ENCODE data around the gene MBLAC1.

Gene MBLAC1

GRCh38 chr7:100160067-100160466 lies 33.3 kb downstream of the MBLAC1 start:
- in situ Hi-C loops (cut with HindIII; ENCODE audit: low pct_ligation_motif_present, low pct_unique_long_range_greater_than_20kb, low sequenced_read_pairs), result no loop called here
- DNase-seq, result no peak

GRCh38 chr7:100163006-100163531 lies 36.3 kb downstream of the MBLAC1 start:
- no peak for DNase-seq

GRCh38 chr7:100163871-100164270 lies 37.1 kb downstream of the MBLAC1 start:
- in situ Hi-C loops (cut with HindIII; ENCODE audit: low pct_ligation_motif_present, low pct_unique_long_range_greater_than_20kb, low sequenced_read_pairs), result no loop called here

More at GRCh38 chr7:100163006-100163531, 36.3 kb downstream of the MBLAC1 start:
- in situ Hi-C loops (cut with HindIII; ENCODE audit: low pct_ligation_motif_present, low pct_unique_long_range_greater_than_20kb, low sequenced_read_pairs), result no loop called here

GRCh38 chr7:100166317-100166940 lies 39.7 kb downstream of the MBLAC1 start:
- DNase-seq, result no peak

More at GRCh38 chr7:100163871-100164270, 37.1 kb downstream of the MBLAC1 start:
- DNase-seq, result no peak

GRCh38 chr7:100166970-100167911 lies 40.5 kb downstream of the MBLAC1 start:
- in situ Hi-C loops (cut with HindIII; ENCODE audit: low pct_ligation_motif_present, low pct_unique_long_range_greater_than_20kb, low sequenced_read_pairs), result no loop called here
- DNase-seq, result no peak

More at GRCh38 chr7:100166317-100166940, 39.7 kb downstream of the MBLAC1 start:
- in situ Hi-C loops (cut with HindIII; ENCODE audit: low pct_ligation_motif_present, low pct_unique_long_range_greater_than_20kb, low sequenced_read_pairs), result no loop called here

GRCh38 chr7:100167912-100168323 lies 41.2 kb downstream of the MBLAC1 start:
- no peak for DNase-seq
- in situ Hi-C loops (cut with HindIII; ENCODE audit: low pct_ligation_motif_present, low pct_unique_long_range_greater_than_20kb, low sequenced_read_pairs), result no loop called here

- no peak for DNase-seq
- in situ Hi-C loops (cut with HindIII; ENCODE audit: low pct_ligation_motif_present, low pct_unique_long_range_greater_than_20kb, low sequenced_read_pairs), result no loop called here
These were observed 42.5 kb downstream of the MBLAC1 start for GRCh38 chr7:100169147-100169850.

GRCh38 chr7:100170101-100170897 lies 43.5 kb downstream of the MBLAC1 start:
- in situ Hi-C loops (cut with HindIII; ENCODE audit: low pct_ligation_motif_present, low pct_unique_long_range_greater_than_20kb, low sequenced_read_pairs), result no loop called here
- DNase-seq, result no peak

GRCh38 chr7:100171087-100171681 lies 44.4 kb downstream of the MBLAC1 start:
- in situ Hi-C loops (cut with HindIII; ENCODE audit: low pct_ligation_motif_present, low pct_unique_long_range_greater_than_20kb, low sequenced_read_pairs), result no loop called here
- DNase-seq, result no peak

GRCh38 chr7:100171840-100172239 lies 45.1 kb downstream of the MBLAC1 start:
- in situ Hi-C loops (cut with HindIII; ENCODE audit: low pct_ligation_motif_present, low pct_unique_long_range_greater_than_20kb, low sequenced_read_pairs), result no loop called here
- DNase-seq, result no peak

- DNase-seq, result no peak
- in situ Hi-C loops (cut with HindIII; ENCODE audit: low pct_ligation_motif_present, low pct_unique_long_range_greater_than_20kb, low sequenced_read_pairs), result no loop called here
These were observed 47.2 kb downstream of the MBLAC1 start for GRCh38 chr7:100173806-100174495.

GRCh38 chr7:100174582-100174981 lies 47.8 kb downstream of the MBLAC1 start:
- in situ Hi-C loops (cut with HindIII; ENCODE audit: low pct_ligation_motif_present, low pct_unique_long_range_greater_than_20kb, low sequenced_read_pairs), result no loop called here
- DNase-seq, result no peak

GRCh38 chr7:100175296-100175935 lies 48.6 kb downstream of the MBLAC1 start:
- no peak for DNase-seq

GRCh38 chr7:100176096-100177044 lies 49.6 kb downstream of the MBLAC1 start:
- in situ Hi-C loops (cut with HindIII; ENCODE audit: low pct_ligation_motif_present, low pct_unique_long_range_greater_than_20kb, low sequenced_read_pairs), result no loop called here
- DNase-seq, result no peak

More at GRCh38 chr7:100175296-100175935, 48.6 kb downstream of the MBLAC1 start:
- in situ Hi-C loops (cut with HindIII; ENCODE audit: low pct_ligation_motif_present, low pct_unique_long_range_greater_than_20kb, low sequenced_read_pairs), result no loop called here

- in situ Hi-C loops (cut with HindIII; ENCODE audit: low pct_ligation_motif_present, low pct_unique_long_range_greater_than_20kb, low sequenced_read_pairs), result no loop called here
- DNase-seq, result peak; percentile 98
These were observed 50.6 kb downstream of the MBLAC1 start, which contains the start of the genes GPC2 and STAG3 for GRCh38 chr7:100177045-100178001. TSS of gene GPC2 (minus strand) at chr7:100177381. CDS start at chr7:100177199, 182 bp downstream. TSS of gene STAG3 (plus strand) at chr7:100177918. CDS start at chr7:100180557, 2,639 bp downstream.
